ENCODE results near the gene VPS54.

GRCh38 chr2:63871864-63872263 lies 147.4 kb downstream of the VPS54 start:
- no peak for TF ChIP-seq GABPA (IDR thresholded peaks at IDR 0.05; ENCODE audit: low read depth)
- TF ChIP-seq, protein P1, sequence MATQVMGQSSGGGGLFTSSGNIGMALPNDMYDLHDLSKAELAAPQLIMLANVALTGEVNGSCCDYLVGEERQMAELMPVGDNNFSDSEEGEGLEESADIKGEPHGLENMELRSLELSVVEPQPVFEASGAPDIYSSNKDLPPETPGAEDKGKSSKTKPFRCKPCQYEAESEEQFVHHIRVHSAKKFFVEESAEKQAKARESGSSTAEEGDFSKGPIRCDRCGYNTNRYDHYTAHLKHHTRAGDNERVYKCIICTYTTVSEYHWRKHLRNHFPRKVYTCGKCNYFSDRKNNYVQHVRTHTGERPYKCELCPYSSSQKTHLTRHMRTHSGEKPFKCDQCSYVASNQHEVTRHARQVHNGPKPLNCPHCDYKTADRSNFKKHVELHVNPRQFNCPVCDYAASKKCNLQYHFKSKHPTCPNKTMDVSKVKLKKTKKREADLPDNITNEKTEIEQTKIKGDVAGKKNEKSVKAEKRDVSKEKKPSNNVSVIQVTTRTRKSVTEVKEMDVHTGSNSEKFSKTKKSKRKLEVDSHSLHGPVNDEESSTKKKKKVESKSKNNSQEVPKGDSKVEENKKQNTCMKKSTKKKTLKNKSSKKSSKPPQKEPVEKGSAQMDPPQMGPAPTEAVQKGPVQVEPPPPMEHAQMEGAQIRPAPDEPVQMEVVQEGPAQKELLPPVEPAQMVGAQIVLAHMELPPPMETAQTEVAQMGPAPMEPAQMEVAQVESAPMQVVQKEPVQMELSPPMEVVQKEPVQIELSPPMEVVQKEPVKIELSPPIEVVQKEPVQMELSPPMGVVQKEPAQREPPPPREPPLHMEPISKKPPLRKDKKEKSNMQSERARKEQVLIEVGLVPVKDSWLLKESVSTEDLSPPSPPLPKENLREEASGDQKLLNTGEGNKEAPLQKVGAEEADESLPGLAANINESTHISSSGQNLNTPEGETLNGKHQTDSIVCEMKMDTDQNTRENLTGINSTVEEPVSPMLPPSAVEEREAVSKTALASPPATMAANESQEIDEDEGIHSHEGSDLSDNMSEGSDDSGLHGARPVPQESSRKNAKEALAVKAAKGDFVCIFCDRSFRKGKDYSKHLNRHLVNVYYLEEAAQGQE (IDR thresholded peaks at IDR 0.05; ENCODE audit: insufficient replicate concordance, low read depth) = no peak
- TF ChIP-seq, protein P2, sequence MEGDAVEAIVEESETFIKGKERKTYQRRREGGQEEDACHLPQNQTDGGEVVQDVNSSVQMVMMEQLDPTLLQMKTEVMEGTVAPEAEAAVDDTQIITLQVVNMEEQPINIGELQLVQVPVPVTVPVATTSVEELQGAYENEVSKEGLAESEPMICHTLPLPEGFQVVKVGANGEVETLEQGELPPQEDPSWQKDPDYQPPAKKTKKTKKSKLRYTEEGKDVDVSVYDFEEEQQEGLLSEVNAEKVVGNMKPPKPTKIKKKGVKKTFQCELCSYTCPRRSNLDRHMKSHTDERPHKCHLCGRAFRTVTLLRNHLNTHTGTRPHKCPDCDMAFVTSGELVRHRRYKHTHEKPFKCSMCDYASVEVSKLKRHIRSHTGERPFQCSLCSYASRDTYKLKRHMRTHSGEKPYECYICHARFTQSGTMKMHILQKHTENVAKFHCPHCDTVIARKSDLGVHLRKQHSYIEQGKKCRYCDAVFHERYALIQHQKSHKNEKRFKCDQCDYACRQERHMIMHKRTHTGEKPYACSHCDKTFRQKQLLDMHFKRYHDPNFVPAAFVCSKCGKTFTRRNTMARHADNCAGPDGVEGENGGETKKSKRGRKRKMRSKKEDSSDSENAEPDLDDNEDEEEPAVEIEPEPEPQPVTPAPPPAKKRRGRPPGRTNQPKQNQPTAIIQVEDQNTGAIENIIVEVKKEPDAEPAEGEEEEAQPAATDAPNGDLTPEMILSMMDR (IDR thresholded peaks at IDR 0.05; ENCODE audit: insufficient read depth, low read length) = no peak

Data from HL-60 (cell line).